ACHN (cell line): ENCODE results near the gene PAK4.

Experiments used
- DNase-seq: peaks from one replicate; pipeline ENCODE4 v3.0.0-alpha.2; 2015
- in situ Hi-C: cut with HindIII; loops from 2 replicates; pipeline ENCODE4 v1.10.0; 2017; ENCODE audit warnings: low sequenced_read_pairs, low pct_ligation_motif_present, low pct_unique_long_range_greater_than_20kb

PAK4 gene

GRCh38 chr19:39190768-39191167 is 65.2 kb downstream of the PAK4 start:
- DNase-seq: no peak
- in situ Hi-C loops: no loop called here

GRCh38 chr19:39192846-39193245 is 67.3 kb downstream of the PAK4 start:
- in situ Hi-C loops: no loop called here
- no peak for DNase-seq

- no peak for DNase-seq
- in situ Hi-C loops: no loop called here
Measured at GRCh38 chr19:39193803-39194202, 68.2 kb downstream of the PAK4 start.

- in situ Hi-C loops: no loop called here
- DNase-seq: no peak
Measured at GRCh38 chr19:39194832-39195542, 69.4 kb downstream of the PAK4 start.

GRCh38 chr19:39195755-39196154 is 70.2 kb downstream of the PAK4 start:
- DNase-seq: no peak
- in situ Hi-C loops: no loop called here

- DNase-seq: no peak
- in situ Hi-C loops: no loop called here
Measured at GRCh38 chr19:39196320-39196719, 70.7 kb downstream of the PAK4 start.

- no peak for DNase-seq
- in situ Hi-C loops: no loop called here
Measured at GRCh38 chr19:39196860-39197562, 71.4 kb downstream of the PAK4 start, which contains the start of gene NCCRP1. TSS of gene NCCRP1 (plus strand) at chr19:39196964. CDS start at chr19:39196983, 19 bp downstream.

GRCh38 chr19:39197808-39198207 is 72.2 kb downstream of the PAK4 start:
- DNase-seq: no peak
- in situ Hi-C loops: no loop called here

- in situ Hi-C loops: no loop called here
- peak; percentile 85 for DNase-seq
Measured at GRCh38 chr19:39199025-39199424, 73.4 kb downstream of the PAK4 start.

- no peak for DNase-seq
- in situ Hi-C loops: no loop called here
Measured at GRCh38 chr19:39200066-39200802, 74.6 kb downstream of the PAK4 start.

GRCh38 chr19:39200803-39201115 is 75.2 kb downstream of the PAK4 start:
- no peak for DNase-seq
- in situ Hi-C loops: no loop called here

- DNase-seq: no peak
- in situ Hi-C loops: no loop called here
Measured at GRCh38 chr19:39202998-39203355, 77.4 kb downstream of the PAK4 start.

GRCh38 chr19:39203372-39204341 is 78.1 kb downstream of the PAK4 start, which contains the start of gene SYCN:
TSS of gene SYCN (minus strand) at chr19:39204263. CDS start at chr19:39204254, 9 bp downstream.
- in situ Hi-C loops: no loop called here
- no peak for DNase-seq

GRCh38 chr19:39205449-39205764 is 79.8 kb downstream of the PAK4 start:
- DNase-seq: no peak
- in situ Hi-C loops: no loop called here

- in situ Hi-C loops: no loop called here
- no peak for DNase-seq
Measured at GRCh38 chr19:39206122-39206521, 80.5 kb downstream of the PAK4 start.

- in situ Hi-C loops: no loop called here
- DNase-seq: no peak
Measured at GRCh38 chr19:39207293-39207836, 81.8 kb downstream of the PAK4 start.

GRCh38 chr19:39208175-39208795 is 82.7 kb downstream of the PAK4 start:
- in situ Hi-C loops: no loop called here
- DNase-seq: no peak

GRCh38 chr19:39209196-39209595 is 83.6 kb downstream of the PAK4 start:
- in situ Hi-C loops: no loop called here
- no peak for DNase-seq
